GM18526 (cell line): ENCODE results near the gene GYPC.

Source experiments
- POLR2A ChIP-seq: IDR thresholded peaks from 3 replicates; pipeline ENCODE4 v1.6.1; 2011; ENCODE audit not compliant: insufficient read length; ENCODE audit errors: extremely low read depth

GYPC gene

DNA sequence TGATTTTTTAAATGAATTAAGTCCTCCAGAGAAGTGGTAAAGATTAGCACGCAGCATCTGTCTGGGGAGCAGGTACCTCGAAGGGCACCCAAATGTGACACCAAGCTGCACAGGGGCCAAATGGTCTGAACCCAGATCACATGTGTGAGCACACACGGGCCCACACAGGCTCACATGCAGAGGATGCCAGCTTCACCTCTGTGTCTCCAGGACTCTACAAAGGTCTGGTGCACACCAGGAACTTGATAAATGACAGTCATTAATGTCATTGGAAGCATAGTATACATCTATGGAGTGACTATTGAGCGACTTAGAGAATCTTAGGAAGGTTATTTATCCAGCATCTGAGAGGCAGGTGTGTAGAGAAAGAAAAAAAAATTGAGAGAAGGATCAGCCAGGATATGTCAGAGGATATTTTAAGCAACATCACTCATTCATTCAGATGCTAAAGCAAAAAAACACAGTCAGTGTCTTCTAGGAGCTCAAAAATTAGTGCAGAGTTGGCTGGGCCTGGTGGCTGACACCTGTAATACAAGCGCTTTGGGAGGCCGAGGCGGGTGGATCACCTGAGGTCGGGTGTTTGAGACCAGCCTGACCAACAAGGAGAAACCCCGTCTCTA lies 23.2 kb downstream of the GYPC start:
- no peak for TF ChIP-seq POLR2A

DNA sequence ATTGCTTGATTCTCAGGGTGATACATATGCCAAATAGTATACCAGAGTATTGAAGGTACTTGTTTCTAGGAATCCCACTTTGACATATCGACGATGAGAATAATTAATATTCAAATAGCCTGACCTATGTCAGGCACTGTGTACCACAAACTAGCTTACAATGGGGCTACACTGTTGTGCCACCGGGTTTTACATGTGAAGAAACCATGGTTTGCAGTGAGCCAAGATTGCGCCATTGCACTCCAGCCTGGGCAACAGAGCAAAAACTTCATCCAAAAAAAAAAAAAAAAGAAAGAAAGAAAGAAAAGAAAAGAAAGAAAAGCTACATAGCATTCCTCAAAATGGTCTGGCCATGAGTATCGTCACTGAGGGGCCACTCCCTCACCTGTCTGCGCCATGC lies 25.5 kb downstream of the GYPC start:
- no peak for TF ChIP-seq POLR2A

DNA sequence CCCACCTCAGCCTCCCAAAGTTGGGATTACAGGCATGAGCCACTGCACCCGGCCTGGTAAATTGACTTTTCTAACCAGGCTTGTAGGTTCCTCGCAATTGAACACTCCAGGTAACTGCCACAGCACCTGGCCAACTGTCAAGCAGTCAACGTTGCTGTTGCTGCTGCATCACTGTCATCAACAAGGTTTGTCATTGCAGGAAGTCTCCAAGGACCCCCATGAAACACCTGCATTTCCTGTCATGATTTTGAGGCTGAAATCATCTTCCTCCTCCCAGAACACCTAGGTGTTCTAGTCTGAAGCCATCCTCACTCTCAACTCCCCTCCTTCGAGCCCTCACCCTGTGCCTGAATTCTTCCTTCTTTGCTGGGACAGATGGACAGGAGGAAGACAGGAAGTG lies 29.7 kb downstream of the GYPC start:
- TF ChIP-seq POLR2A: no peak

DNA sequence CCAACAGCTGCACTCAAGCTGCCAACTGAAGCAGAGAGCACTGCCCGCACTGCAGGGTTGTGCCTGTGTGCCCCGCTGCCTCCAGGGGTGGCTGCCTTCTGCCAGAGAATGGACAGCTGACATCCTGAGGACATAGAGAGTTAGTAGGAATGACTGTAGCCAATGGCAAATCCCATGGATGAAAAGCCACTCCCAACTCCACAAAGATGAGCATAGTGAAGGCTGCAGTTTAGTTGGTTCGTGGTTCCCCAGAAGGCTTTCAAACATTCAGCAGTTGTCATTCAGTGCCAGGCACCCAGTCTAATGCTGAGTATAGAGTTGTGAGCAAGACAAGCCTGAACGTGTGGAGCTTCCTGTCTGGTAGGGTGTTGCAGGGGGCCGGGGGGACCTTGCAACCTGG lies 30.3 kb downstream of the GYPC start:
- no peak for TF ChIP-seq POLR2A

DNA sequence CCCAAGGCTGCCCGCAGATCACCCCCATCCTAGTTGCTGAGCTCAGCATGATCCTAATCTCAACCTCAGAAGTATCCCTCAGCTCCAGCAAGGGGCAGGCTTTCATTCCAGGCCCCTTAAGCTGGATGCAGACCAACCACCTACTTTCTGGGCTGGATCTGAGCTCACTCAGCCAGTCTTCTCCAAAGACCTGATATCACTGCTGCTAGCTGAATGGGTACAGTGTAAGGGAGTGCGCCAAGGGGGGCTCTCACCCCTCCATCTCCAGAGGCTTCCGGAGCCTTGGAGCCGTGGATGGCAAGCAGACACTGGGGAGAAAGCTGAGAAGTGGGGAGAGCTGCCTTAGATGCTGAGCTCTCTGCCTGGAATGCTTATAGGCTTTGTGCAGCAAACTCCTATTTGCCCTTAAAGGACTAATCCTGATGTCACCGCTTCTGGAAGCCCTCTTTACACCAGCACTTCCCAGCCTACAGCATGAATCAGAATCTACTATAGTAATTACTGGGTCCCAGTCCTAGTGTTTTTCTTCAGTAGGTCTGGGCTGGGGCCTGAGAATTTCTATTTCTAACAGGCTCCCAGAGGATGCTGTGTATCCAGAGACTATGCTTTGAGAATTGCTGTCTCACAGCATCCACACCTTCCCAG lies 31.0 kb downstream of the GYPC start:
- no peak for TF ChIP-seq POLR2A

DNA sequence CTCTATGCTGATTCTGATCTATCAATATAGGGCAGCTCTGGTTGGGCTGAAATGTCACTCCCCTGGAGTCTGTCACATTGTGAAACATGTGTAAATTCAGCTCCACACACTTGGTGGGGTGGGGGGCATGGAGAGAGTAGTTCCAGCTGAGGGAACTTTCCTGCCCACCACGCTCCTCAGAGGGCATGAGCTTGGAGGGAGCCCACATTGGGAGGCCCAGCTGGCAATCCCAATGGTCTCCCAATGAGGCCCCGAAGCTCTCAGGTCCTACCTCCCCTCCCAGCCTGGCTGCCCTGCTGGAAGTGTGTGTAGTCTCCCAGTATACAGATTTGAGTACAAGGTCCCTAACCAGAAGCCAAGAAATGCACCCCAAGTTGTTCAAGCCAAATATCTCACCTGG lies 31.5 kb downstream of the GYPC start:
- no peak for TF ChIP-seq POLR2A

DNA sequence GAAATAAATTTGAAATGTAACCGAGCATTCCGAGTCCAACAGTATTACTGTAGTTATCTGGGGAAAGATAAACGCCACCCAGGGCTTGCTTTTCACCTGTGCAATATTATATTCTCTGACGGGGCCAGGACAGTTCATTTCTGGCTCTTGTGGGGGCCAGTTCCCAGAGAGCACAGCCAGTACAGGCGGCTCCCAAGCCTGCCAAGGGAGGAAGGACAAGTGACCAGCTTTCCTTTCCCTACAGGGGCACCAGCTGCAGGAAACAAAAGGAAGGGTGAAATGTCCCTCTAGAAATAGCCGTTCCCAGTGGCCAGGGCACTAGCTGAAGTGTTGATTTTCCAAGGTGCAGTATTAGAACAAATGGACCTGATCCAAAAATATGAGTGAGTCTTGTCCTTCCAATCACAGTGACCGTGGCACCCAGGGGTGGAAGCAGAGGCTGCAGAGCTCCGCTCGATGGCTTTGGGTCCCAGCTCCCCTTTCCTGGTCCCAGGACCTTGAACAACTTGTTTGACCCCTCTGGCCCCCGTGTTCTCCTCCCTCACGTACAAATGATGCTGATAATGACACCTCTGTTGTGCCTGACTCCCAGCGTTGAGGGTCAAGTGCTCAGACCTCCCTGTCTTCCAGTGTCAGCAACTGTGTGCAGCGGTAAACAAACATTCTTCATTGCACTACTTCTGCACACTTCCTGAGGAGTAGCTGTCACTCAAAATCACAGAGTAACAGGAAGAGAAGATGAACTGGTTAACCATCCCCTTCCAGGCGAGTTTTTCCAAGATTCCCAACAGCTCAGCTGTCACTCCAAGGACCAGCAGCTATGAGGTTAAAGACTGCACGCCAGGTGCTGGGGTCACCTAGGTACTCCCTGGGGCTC lies 40.9 kb downstream of the GYPC start:
- no peak for TF ChIP-seq POLR2A

DNA sequence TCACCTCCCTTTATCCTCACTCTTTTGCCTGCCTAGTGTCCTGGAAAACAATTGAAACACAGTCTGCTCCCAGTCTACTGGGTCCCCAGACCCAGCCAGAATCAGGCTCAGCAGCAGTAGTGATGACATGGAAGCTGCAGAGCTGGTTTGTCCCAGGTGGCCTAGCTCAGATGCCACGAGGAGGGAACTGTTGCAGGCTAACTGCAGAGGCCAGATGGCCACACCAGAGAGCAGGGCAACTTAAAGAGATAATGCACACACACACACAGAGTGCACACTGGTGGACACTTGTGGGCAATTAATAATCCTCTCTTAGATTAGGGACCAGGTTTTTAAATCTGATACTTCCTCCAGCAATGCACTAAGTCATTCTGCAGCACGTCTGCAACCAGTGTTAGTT lies 42.4 kb downstream of the GYPC start:
- TF ChIP-seq POLR2A: no peak

DNA sequence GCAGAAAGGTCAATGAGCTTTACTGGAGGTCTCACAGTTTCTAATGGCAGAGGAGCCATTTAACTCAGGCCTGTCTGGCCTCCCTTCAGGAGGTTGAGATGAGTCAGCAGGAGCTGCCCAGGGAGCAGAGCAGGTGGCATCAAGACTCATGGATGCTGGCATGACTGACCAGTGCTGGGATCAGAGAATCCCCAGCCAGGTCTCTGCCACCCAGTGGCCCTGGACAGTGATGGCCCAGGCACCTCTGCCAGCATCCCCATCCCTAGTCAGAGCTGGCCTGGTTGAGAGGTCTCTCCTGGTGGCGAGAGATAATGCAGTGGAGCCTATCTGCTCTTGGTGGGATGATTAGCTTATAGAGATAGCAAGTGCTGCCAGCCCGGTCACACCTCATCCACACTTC lies 43.1 kb downstream of the GYPC start:
- TF ChIP-seq POLR2A: no peak

DNA sequence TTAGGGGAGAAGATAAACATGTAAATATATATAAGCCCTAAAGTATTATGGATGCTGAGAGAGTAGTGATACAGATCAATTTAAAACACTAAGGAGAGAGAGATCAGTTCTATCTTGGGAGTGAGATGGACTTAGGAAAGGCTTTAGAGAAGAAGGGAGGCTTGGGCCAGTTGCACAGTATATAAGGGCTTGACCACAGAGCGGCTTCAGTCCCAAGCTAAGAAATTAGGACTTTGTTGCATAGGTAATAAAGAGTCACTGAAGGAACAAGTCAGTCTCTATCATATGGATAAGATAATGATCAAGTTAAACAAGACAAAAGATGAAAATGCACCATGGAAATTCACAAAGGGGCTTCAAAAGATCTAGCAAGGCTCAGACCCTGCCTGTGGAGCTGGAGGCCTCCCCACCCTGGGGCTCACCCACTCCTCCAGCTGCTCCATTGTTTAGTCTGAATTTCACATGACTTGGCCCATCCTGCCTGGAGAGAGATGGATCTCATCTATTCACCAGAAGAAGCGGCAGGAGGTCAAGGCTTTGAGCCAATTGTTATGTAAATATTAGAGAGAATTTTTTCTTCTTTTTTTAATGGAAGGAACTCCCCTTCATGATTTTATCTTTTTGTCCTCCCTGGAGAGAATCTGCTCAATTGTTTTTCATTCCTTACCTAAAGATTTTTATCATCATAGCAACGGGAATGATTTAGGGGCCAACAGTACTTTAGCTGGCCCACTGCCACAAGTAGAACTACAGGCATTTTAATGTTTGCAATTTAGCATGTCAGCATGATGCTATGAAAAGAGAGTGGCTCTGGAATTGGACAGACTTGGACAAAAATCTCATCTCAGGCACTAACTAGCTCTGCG lies 44.0 kb downstream of the GYPC start:
- no peak for TF ChIP-seq POLR2A

DNA sequence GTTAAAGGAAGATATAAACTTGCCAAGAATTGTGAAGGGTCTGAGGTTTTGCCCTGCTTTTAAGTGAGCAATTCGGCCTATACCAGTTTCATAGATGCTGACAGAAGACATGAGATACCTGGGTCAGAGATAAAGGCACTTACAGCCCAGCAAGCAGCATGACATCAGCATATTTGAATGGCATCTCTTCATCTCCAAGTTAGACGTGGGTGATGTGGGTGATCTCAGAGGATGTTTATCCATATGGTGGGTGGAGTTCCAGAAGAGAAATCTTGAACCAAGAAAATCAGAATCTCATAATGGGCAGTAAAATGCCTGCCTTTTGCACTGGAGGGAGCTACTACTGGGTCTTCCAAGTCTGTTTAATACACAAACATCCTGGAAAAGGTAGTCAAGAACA lies 44.7 kb downstream of the GYPC start:
- TF ChIP-seq POLR2A: no peak

DNA sequence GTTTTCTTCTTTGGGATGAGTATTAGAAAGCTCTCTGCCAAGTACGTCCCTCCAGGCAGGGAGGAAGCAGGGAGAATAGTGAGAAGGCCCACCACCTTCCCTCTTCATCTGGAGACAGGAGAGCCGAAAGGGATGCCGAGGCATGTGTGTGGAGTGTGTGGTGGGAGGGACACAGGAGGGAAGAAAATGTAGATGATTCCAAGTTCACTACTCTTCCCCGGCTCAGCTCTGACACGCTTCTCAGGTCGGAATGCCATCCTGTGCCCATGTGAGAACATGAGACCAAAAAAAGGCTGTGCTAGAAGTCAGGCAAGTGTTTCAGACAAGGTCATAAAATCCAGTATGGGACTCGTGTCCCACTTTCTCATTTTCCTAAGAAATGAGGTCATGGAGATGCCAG lies 47.4 kb downstream of the GYPC start:
- no peak for TF ChIP-seq POLR2A

DNA sequence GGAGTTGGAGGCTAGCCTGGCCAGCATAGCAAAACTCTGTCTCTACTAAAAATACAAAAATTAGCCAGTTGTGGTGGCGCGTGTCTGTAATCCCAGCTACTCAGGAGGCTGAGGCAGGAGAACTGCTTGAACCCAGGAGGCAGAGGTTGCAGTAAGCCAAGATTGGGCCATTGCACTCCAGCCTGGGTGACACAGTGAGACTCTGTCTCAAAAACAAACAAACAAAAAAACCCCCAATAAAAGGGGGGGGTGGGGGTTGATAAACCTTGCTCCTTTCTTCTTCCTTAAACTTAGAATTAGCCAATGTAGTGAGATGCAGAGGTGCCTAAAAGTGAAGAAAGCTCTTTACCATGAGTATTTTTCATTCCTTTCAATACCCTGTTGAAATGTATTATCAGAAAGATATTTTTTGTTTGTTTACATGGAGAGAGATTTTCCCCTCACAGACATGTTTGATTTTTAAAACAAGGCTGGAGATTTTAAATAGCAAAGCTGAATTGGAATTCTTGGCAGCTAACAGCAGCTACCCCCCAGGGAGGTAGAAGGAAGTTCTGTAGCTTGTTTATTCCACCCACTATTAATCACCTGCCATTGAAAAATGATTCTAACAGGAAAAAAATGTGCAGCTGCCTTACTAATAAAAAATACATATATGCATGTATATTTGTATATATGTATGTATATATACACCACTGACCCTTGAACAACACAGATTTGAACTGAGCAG lies 48.6 kb downstream of the GYPC start:
- no peak for TF ChIP-seq POLR2A

DNA sequence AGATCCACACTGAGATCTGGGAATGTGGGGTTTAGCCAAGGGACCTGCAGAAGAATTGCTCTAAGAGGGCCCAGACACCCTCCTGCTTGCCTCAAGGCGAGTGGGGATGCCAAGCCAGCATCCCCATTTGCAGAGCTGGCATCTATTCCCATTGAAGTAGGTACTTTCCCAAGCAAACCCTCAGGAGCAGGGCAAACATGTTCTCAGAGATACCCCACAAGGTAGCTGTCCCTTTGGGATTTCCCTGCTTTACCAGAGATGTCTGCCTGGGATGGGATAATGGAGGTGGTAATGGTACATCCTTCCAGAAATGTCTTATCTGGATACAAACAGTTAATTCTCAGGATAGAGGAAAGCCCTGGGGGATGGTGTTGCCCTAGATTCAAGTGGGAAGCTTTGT lies 51.2 kb downstream of the GYPC start:
- no peak for TF ChIP-seq POLR2A

DNA sequence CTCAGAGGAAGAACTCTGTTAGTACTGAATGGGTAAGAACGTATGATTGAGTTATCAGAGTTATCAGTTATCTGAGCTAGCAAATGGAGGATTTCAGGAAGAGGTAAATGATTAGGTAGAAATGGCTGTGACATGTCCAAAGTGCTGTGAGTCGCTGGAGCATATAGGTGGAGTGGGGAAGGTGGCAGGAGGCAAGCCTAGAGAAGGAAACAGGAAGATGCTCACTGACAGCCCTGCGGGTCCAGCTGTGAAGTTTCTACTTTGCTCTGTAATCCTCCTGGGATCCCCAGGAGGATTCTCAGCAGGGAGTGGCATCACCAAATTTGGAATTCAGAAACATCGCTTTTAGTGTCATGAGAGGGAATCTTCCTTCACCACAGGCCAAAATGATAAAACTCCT lies 52.0 kb downstream of the GYPC start:
- TF ChIP-seq POLR2A: no peak
